Karpas-422 (cell line): ENCODE measurements around the gene TYW1. TPM values are rescaled to one million over a fixed set of nuclear protein-coding genes. Genes with fewer than 3 reads are reported as not detected.
"Not testable (repeated sequence)": the region's sequence is repeated elsewhere in the genome, so short reads cannot be mapped to it uniquely, and the experiment has no call there.

Experiments used
- DNase-seq: peaks from one replicate; pipeline ENCODE4 v3.0.0-alpha.2; 2015
- H2AFZ ChIP-seq: fragments of 200-600 bp; sonication (generic); 2 replicates; pipeline ENCODE4 v1.6.1; 2014; ENCODE audit warnings: antibody characterized with exemption, low read length, mixed read lengths
- H3K27ac ChIP-seq: fragments of 200-600 bp; sonication (generic); 2 replicates; pipeline ENCODE4 v1.5.1; 2014; ENCODE audit warnings: mild to moderate bottlenecking, low read length, moderate library complexity
- H3K27me3 ChIP-seq: fragments of 200-600 bp; sonication (generic); 2 replicates; pipeline ENCODE4 v1.6.1; 2014; ENCODE audit warnings: low read length, mixed read lengths
- H3K36me3 ChIP-seq: fragments of 200-600 bp; sonication (generic); 2 replicates; pipeline ENCODE4 v1.6.1; 2014; ENCODE audit warnings: low read length, mixed read lengths; ENCODE audit not compliant: insufficient read depth
- H3K4me1 ChIP-seq: fragments of 200-600 bp; sonication (generic); 2 replicates; pipeline ENCODE4 v1.6.1; 2014; ENCODE audit warnings: mild to moderate bottlenecking, low read length, mixed read lengths
- H3K4me2 ChIP-seq: fragments of 200-600 bp; sonication (generic); 2 replicates; pipeline ENCODE4 v1.6.1; 2014; ENCODE audit warnings: low read length, low read depth, mild to moderate bottlenecking; ENCODE audit not compliant: poor library complexity, severe bottlenecking
- H3K4me3 ChIP-seq: fragments of 200-600 bp; sonication (generic); 2 replicates; pipeline ENCODE4 v1.5.1; 2014; ENCODE audit warnings: mild to moderate bottlenecking, antibody characterized with exemption, low read length, mixed read lengths
- H3K79me2 ChIP-seq: fragments of 200-600 bp; sonication (generic); 2 replicates; pipeline ENCODE4 v1.6.1; 2014; ENCODE audit warnings: mild to moderate bottlenecking, low read length, mixed read lengths
- H3K9ac ChIP-seq: fragments of 200-600 bp; sonication (generic); 2 replicates; pipeline ENCODE4 v1.6.0; 2014; ENCODE audit warnings: low read length
- H3K9me2 ChIP-seq: fragments of 200-600 bp; sonication (generic), shearing (Covaris generic); replicated peaks from 2 replicates; pipeline ENCODE4 v1.6.0; 2014; ENCODE audit warnings: mild to moderate bottlenecking, low read length, moderate library complexity; ENCODE audit not compliant: insufficient read depth
- H3K9me3 ChIP-seq: fragments of 300-700, 200-600 bp; sonication (generic); 2 replicates; pipeline ENCODE4 v1.6.1; 2014; ENCODE audit warnings: low read length, mixed read lengths
- H4K20me1 ChIP-seq: fragments of 200-600 bp; sonication (generic); 2 replicates; pipeline ENCODE4 v1.6.1; 2014; ENCODE audit warnings: mild to moderate bottlenecking, antibody characterized with exemption, low read length, low read depth; ENCODE audit not compliant: insufficient read depth
- total RNA-seq: library from RNA; depleted of rRNA; stranded (reverse); fragments of >200 nt; shearing (Covaris generic); gene quantifications from 2 replicates; pipeline ENCODE4 v1.2.3, GENCODE V29; 2014; ENCODE audit warnings: low replicate concordance

TYW1 gene
- total RNA-seq, 1 experiment from 2014 or later: 21.5 TPM

- Histone ChIP-seq H3K9me2 (no peaks in the 10 kb centered on the region), H3K9me3 (no peaks in the 10 kb centered on the region), H3K79me2 (peaks cover 3% of the 10 kb centered on the region; the same call in 1 of the 2 replicates), H2AFZ (no peak overlapping the region), H3K36me3 (peaks cover 12% of the 10 kb centered on the region; the same call in 1 of the 2 replicates), H3K9ac (no peak overlapping the region), H3K4me1 (no peaks in the 10 kb centered on the region), H3K4me2 (no peak overlapping the region), H3K4me3 (no peak overlapping the region), H4K20me1 (no peaks in the 10 kb centered on the region), H3K27ac (no peak overlapping the region), H3K27me3 (no peaks in the 10 kb centered on the region)
- DNase-seq: no peak
Observed at GRCh38 chr7:67021260-67021659, 24.6 kb downstream of the TYW1 start.

GRCh38 chr7:67022511-67022910 lies 25.9 kb downstream of the TYW1 start:
- no peaks in the 10 kb centered on the region for H3K4me1 ChIP-seq
- DNase-seq: no peak
- no peak overlapping the region for H3K27ac ChIP-seq
- peaks cover 3% of the 10 kb centered on the region; the same call in 1 of the 2 replicates for H3K79me2 ChIP-seq
- H3K9me2 ChIP-seq: no peaks in the 10 kb centered on the region
- H3K36me3 ChIP-seq: peaks cover 12% of the 10 kb centered on the region; the same call in 1 of the 2 replicates
- H3K9me3 ChIP-seq: no peaks in the 10 kb centered on the region
- no peak overlapping the region for H3K4me2 ChIP-seq
- H3K9ac ChIP-seq: no peak overlapping the region
- no peak overlapping the region for H2AFZ ChIP-seq
- H4K20me1 ChIP-seq: no peaks in the 10 kb centered on the region
- no peak overlapping the region for H3K4me3 ChIP-seq
- H3K27me3 ChIP-seq: no peaks in the 10 kb centered on the region

GRCh38 chr7:67025459-67025858 lies 28.8 kb downstream of the TYW1 start:
- H3K4me3 ChIP-seq, H3K4me2 ChIP-seq, H3K27me3 ChIP-seq, H3K9me3 ChIP-seq, H3K9ac ChIP-seq, H3K27ac ChIP-seq, H3K4me1 ChIP-seq, H4K20me1 ChIP-seq, H3K79me2 ChIP-seq, H3K9me2 ChIP-seq, DNase-seq, H2AFZ ChIP-seq: not testable (repeated sequence)
- peaks cover 13% of the 10 kb centered on the region for H3K36me3 ChIP-seq

- not testable (repeated sequence) for H3K4me2 ChIP-seq, DNase-seq, H3K4me1 ChIP-seq
Observed at GRCh38 chr7:67031685-67032084, 35.1 kb downstream of the TYW1 start.

GRCh38 chr7:67033251-67033650 lies 36.6 kb downstream of the TYW1 start:
- DNase-seq: no peak
- no peak overlapping the region for H3K4me2 ChIP-seq
- no peaks in the 10 kb centered on the region for H3K4me1 ChIP-seq
- no peak overlapping the region for H3K4me3 ChIP-seq
- H3K9ac ChIP-seq: no peak overlapping the region
- H3K79me2 ChIP-seq: no peaks in the 10 kb centered on the region
- H3K27ac ChIP-seq: no peak overlapping the region
- H3K9me3 ChIP-seq: no peaks in the 10 kb centered on the region
- peaks cover 6% of the 10 kb centered on the region for H3K36me3 ChIP-seq
- no peak overlapping the region for H2AFZ ChIP-seq
- H4K20me1 ChIP-seq: no peaks in the 10 kb centered on the region
- no peaks in the 10 kb centered on the region for H3K9me2 ChIP-seq
- H3K27me3 ChIP-seq: no peaks in the 10 kb centered on the region

More at GRCh38 chr7:67031685-67032084, 35.1 kb downstream of the TYW1 start:
- not testable (repeated sequence) for H3K9ac ChIP-seq, H3K9me3 ChIP-seq, H4K20me1 ChIP-seq, H2AFZ ChIP-seq, H3K27me3 ChIP-seq, H3K36me3 ChIP-seq, H3K9me2 ChIP-seq, H3K79me2 ChIP-seq, H3K4me3 ChIP-seq, H3K27ac ChIP-seq

GRCh38 chr7:67036432-67037395 lies 40.1 kb downstream of the TYW1 start:
- not testable (repeated sequence) for H2AFZ ChIP-seq, H3K27me3 ChIP-seq, H3K9ac ChIP-seq, H3K4me3 ChIP-seq, H3K9me3 ChIP-seq, H3K79me2 ChIP-seq, H4K20me1 ChIP-seq, H3K9me2 ChIP-seq, H3K36me3 ChIP-seq, H3K4me1 ChIP-seq, H3K27ac ChIP-seq, H3K4me2 ChIP-seq, DNase-seq

- H2AFZ ChIP-seq, H3K9me3 ChIP-seq, H3K79me2 ChIP-seq, H3K36me3 ChIP-seq, H3K4me3 ChIP-seq, H3K27ac ChIP-seq, H3K9ac ChIP-seq, H3K4me1 ChIP-seq, H3K27me3 ChIP-seq, H3K9me2 ChIP-seq, H4K20me1 ChIP-seq, H3K4me2 ChIP-seq, DNase-seq: not testable (repeated sequence)
Observed at GRCh38 chr7:67040832-67041231, 44.2 kb downstream of the TYW1 start.

GRCh38 chr7:67042781-67043558 lies 46.3 kb downstream of the TYW1 start:
- H3K9me2 ChIP-seq, H3K4me1 ChIP-seq, DNase-seq, H3K27ac ChIP-seq, H3K79me2 ChIP-seq, H3K4me2 ChIP-seq, H3K36me3 ChIP-seq, H3K9me3 ChIP-seq, H3K4me3 ChIP-seq, H3K9ac ChIP-seq, H4K20me1 ChIP-seq, H2AFZ ChIP-seq, H3K27me3 ChIP-seq: not testable (repeated sequence)
